SK-N-MC (cell line): ENCODE measurements around the gene UNC5C.

ENCODE experiments used
- EZH2 ChIP-seq: fragments of 200-600 bp; sonication (generic); IDR thresholded peaks from one replicate; pipeline ENCODE4 v1.6.1; 2017; ENCODE audit warnings: antibody characterized with exemption
- FOXP2 ChIP-seq: optimal IDR thresholded peaks from 2 replicates; pipeline ENCODE3; 2011; ENCODE audit warnings: mild to moderate bottlenecking, moderate library complexity; ENCODE audit not compliant: insufficient read depth; ENCODE audit errors: extremely low read length, control extremely low read depth
- POLR2AphosphoS5 ChIP-seq: IDR thresholded peaks from 2 replicates; pipeline ENCODE4 v1.6.1; 2012; ENCODE audit warnings: mild to moderate bottlenecking, low read depth, low read length, borderline replicate concordance

DNA sequence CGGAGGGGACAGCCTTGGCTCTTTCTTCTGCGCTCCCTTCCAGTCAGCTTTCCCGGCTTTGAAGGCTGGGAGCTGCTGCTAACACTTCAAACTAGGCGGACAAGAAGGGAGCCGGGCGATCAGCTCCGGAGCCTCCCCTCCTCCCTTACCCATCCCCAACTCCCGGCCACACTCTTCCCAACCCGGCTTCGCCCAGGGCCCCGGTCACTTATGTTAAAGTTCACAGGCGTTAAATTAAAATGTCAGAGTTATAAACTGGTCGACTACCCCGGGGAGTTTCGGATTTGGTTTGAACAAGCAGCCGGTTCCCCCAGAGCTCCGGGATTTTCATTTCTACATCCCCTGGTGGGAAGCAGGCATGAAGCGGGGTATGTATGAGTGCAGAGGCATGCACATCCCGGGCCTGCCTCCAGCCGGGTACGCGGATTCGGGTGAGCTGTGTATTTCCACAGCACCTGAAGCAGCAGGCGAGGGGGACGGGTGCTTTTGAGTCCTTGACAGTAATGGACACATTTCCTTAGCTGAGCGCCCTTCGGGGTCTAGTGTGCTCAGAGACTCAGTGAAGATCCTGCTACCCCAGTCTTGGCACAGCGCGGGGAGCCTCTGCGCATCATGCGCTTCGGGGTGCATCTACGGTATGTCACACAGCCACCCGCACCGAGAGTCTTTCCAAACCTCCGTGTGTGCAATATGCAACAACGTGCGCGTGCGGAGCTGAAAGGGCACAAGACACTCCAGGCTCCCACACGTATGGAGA is 880 bp downstream of the UNC5C start:
- TF ChIP-seq POLR2AphosphoS5 (no peak), EZH2 (no peak), FOXP2 (no peak)
